OCI-LY1 (cell line): ENCODE measurements around the gene KLHL40.

Experiments
- H2AFZ ChIP-seq: fragments of 200-600 bp; sonication (generic), shearing (Covaris generic); 2 replicates; pipeline ENCODE4 v1.6.0; 2014; ENCODE audit warnings: antibody characterized with exemption, mild to moderate bottlenecking, low read length
- H3F3A ChIP-seq: fragments of 200-600 bp; sonication (generic), shearing (Covaris generic); 2 replicates; pipeline ENCODE4 v1.6.0; 2014; ENCODE audit warnings: mild to moderate bottlenecking, antibody characterized with exemption, low read length, moderate library complexity; ENCODE audit not compliant: insufficient read depth
- H3K27ac ChIP-seq: fragments of 200-600 bp; sonication (generic); 2 replicates; pipeline ENCODE4 v1.5.1; 2014; ENCODE audit warnings: low read length, mixed run types, mild to moderate bottlenecking, low read depth; ENCODE audit not compliant: poor library complexity, severe bottlenecking
- H3K27me3 ChIP-seq: fragments of 200-600 bp; sonication (generic); 2 replicates; pipeline ENCODE4 v1.6.0; 2014; ENCODE audit warnings: antibody characterized with exemption, mild to moderate bottlenecking, low read length, moderate library complexity; ENCODE audit not compliant: insufficient read depth
- H3K36me3 ChIP-seq: fragments of 200-600 bp; sonication (generic); 2 replicates; pipeline ENCODE4 v1.6.1; 2014; ENCODE audit warnings: mild to moderate bottlenecking, antibody characterized with exemption, low read length, moderate library complexity, mixed read lengths; ENCODE audit not compliant: insufficient read depth
- H3K4me1 ChIP-seq: fragments of 200-600 bp; sonication (generic); 2 replicates; pipeline ENCODE4 v1.5.1; 2014; ENCODE audit warnings: mild to moderate bottlenecking, low read length, moderate library complexity; ENCODE audit not compliant: insufficient read depth, severe bottlenecking
- H3K4me2 ChIP-seq: fragments of 200-600 bp; sonication (generic), shearing (Covaris generic); 2 replicates; pipeline ENCODE4 v1.6.1; 2014; ENCODE audit warnings: low read length
- H3K4me3 ChIP-seq: fragments of 200-600 bp; sonication (generic); 2 replicates; pipeline ENCODE4 v1.5.1; 2014; ENCODE audit warnings: low read length, low read depth, mild to moderate bottlenecking, mixed read lengths; ENCODE audit not compliant: poor library complexity, severe bottlenecking
- H3K79me2 ChIP-seq: fragments of 200-600 bp; shearing (Covaris generic); 2 replicates; pipeline ENCODE4 v1.6.1; 2016; ENCODE audit warnings: mixed run types, low read length, mixed read lengths; ENCODE audit not compliant: insufficient read depth
- H3K9ac ChIP-seq: fragments of 200-600 bp; sonication (generic), shearing (Covaris generic); 2 replicates; pipeline ENCODE4 v1.6.1; 2014; ENCODE audit warnings: mild to moderate bottlenecking, low read length, mixed read lengths
- H3K9me2 ChIP-seq: fragments of 200-600 bp; sonication (generic), shearing (Covaris generic); 2 replicates; pipeline ENCODE4 v1.6.1; 2014; ENCODE audit warnings: low read depth, mild to moderate bottlenecking, low read length, mixed read lengths
- H3K9me3 ChIP-seq: fragments of 200-600 bp; shearing (Covaris generic); 2 replicates; pipeline ENCODE4 v1.6.1; 2014; ENCODE audit warnings: low read length, mixed read lengths
- H4K20me1 ChIP-seq: fragments of 200-600 bp; sonication (generic), shearing (Covaris generic); 2 replicates; pipeline ENCODE4 v1.6.0; 2016; ENCODE audit warnings: mild to moderate bottlenecking, low read length; ENCODE audit not compliant: insufficient read depth
- CTCF ChIP-seq: fragments of 200-600 bp; sonication (generic), shearing (Covaris generic); IDR thresholded peaks from 2 replicates; pipeline ENCODE4 v1.5.1; 2017; ENCODE audit warnings: mild to moderate bottlenecking, antibody characterized with exemption, low read length, moderate library complexity, mixed read lengths
- EZH2 ChIP-seq: fragments of 200-600 bp; sonication (generic), shearing (Covaris generic); IDR thresholded peaks from 2 replicates; pipeline ENCODE4 v1.8.0; 2017; ENCODE audit warnings: borderline replicate concordance, mixed run types, mild to moderate bottlenecking, antibody characterized with exemption, low read length, moderate library complexity, mixed read lengths

KLHL40 gene

GRCh38 chr3:42681361-42682038 is 3.8 kb upstream of the KLHL40 start:
- no peaks in the 10 kb centered on the region for H3F3A ChIP-seq
- no peaks in the 10 kb centered on the region for H3K27me3 ChIP-seq
- no peak overlapping the region for H3K4me2 ChIP-seq
- H3K4me1 ChIP-seq: no peaks in the 10 kb centered on the region
- H3K9me2 ChIP-seq: no peaks in the 10 kb centered on the region
- no peak overlapping the region for H3K9ac ChIP-seq
- H3K27ac ChIP-seq: no peak overlapping the region
- H3K79me2 ChIP-seq: no peaks in the 10 kb centered on the region
- no peaks in the 10 kb centered on the region for H4K20me1 ChIP-seq
- no peak overlapping the region for H2AFZ ChIP-seq
- H3K36me3 ChIP-seq: no peaks in the 10 kb centered on the region
- no peak for TF ChIP-seq CTCF
- no peak for TF ChIP-seq EZH2
- H3K4me3 ChIP-seq: no peak overlapping the region
- H3K9me3 ChIP-seq: no peaks in the 10 kb centered on the region

- no peak overlapping the region for H3K4me2 ChIP-seq
- no peaks in the 10 kb centered on the region for H3K9me3 ChIP-seq
- no peak overlapping the region for H2AFZ ChIP-seq
- H3K27ac ChIP-seq: no peak overlapping the region
- H3K4me3 ChIP-seq: no peak overlapping the region
- H3F3A ChIP-seq: no peaks in the 10 kb centered on the region
- no peaks in the 10 kb centered on the region for H3K4me1 ChIP-seq
- H3K27me3 ChIP-seq: no peaks in the 10 kb centered on the region
- no peaks in the 10 kb centered on the region for H3K79me2 ChIP-seq
- no peaks in the 10 kb centered on the region for H4K20me1 ChIP-seq
- TF ChIP-seq CTCF: no peak
- no peaks in the 10 kb centered on the region for H3K9me2 ChIP-seq
- H3K9ac ChIP-seq: no peak overlapping the region
- H3K36me3 ChIP-seq: no peaks in the 10 kb centered on the region
Observed at GRCh38 chr3:42682301-42683070, 2.9 kb upstream of the KLHL40 start.

- no peak overlapping the region for H3K4me2 ChIP-seq
- no peak overlapping the region for H3K9ac ChIP-seq
Observed at GRCh38 chr3:42683875-42684598, 1.3 kb upstream of the KLHL40 start.

More at GRCh38 chr3:42683875-42684598, 1.3 kb upstream of the KLHL40 start:
- H3K79me2 ChIP-seq: no peaks in the 10 kb centered on the region
- TF ChIP-seq CTCF (no peak), EZH2 (no peak)
- H3F3A ChIP-seq: no peaks in the 10 kb centered on the region
- H3K36me3 ChIP-seq: no peaks in the 10 kb centered on the region
- no peaks in the 10 kb centered on the region for H4K20me1 ChIP-seq
- H3K4me3 ChIP-seq: no peak overlapping the region
- H2AFZ ChIP-seq: no peak overlapping the region
- H3K4me1 ChIP-seq: no peaks in the 10 kb centered on the region
- no peaks in the 10 kb centered on the region for H3K27me3 ChIP-seq
- no peaks in the 10 kb centered on the region for H3K9me2 ChIP-seq
- no peak overlapping the region for H3K27ac ChIP-seq
- H3K9me3 ChIP-seq: no peaks in the 10 kb centered on the region
